NCI-H2196 treated with DMSO at 0.1 percent for 48 hours (cell line): Measurements from ENCODE around the gene ACOXL.
"Not testable (repeated sequence)": the region's sequence is repeated elsewhere in the genome, so short reads cannot be mapped to it uniquely, and the experiment has no call there.

Experiments used
- DNase-seq: peaks from one replicate; lab custom pipeline; 2025; ENCODE audit not compliant: unreplicated experiment; lab: John Stamatoyannopoulos, UW

ACOXL gene

GRCh38 chr2:111053266-111053665 lies 320.9 kb downstream of the ACOXL start:
- no peak for DNase-seq

GRCh38 chr2:111053825-111054515 lies 321.6 kb downstream of the ACOXL start:
- DNase-seq: no peak

- no peak for DNase-seq
Measured at GRCh38 chr2:111054791-111055691, 322.7 kb downstream of the ACOXL start.

- DNase-seq: no peak
Measured at GRCh38 chr2:111055735-111056134, 323.4 kb downstream of the ACOXL start.

- DNase-seq: no peak
Measured at GRCh38 chr2:111057045-111057444, 324.7 kb downstream of the ACOXL start.

GRCh38 chr2:111057721-111058120 lies 325.3 kb downstream of the ACOXL start:
- DNase-seq: no peak

GRCh38 chr2:111058264-111058663 lies 325.9 kb downstream of the ACOXL start:
- no peak for DNase-seq

DNA sequence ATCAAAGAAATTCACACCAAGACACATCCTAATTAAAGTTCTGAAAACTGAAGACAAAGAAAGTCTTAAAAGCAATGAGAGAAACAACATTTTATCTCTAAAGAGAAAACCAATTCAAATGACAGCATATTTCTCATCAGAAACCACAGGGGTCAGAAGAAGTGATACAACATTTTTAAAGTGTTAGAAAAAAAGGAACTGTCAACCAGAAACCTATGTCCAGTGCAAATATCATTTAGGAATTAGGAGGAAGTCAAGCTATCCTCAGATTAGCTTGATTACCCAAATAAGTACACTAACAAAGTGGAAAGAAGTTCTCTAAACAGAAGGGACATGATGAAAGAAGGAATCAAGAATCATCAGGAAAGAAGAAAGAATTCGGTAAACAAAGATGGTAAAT lies 328.8 kb downstream of the ACOXL start:
- DNase-seq: no peak

- DNase-seq: no peak
Measured at GRCh38 chr2:111062417-111062816, 330.0 kb downstream of the ACOXL start.

GRCh38 chr2:111066062-111066593 lies 333.8 kb downstream of the ACOXL start:
- no peak for DNase-seq

DNA sequence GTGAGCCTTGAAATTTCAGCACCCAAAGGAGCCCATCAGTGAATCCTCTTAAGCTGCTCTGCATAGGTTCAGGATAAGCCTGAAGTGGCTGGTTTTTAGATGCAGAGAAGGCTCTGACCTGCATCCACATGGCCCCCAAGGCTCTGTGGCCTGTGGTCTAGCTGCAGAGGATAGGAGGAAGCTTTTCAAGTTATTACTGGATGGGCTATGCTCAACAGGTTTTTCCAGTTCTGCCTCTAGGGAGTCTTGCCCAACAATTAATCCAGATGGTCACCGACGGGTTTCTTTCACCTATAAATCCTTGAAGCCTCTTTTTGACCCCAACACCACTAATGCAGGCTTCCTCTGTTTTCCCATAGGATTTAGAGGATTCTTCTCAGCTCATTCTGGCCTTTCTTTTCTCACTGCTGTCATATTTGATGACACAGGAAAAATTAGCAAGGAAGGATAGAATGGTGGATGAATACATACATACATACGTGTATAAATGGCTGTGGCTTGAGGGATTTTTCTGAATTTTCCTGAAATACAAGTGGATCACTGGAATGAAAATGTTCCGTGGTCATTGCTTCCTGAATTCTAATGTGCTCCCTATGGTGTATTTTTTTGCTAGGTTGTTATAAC lies 336.2 kb downstream of the ACOXL start:
- DNase-seq: peak; percentile 32

GRCh38 chr2:111069722-111070121 lies 337.3 kb downstream of the ACOXL start:
- no peak for DNase-seq

- peak; percentile 66 for DNase-seq
Measured at GRCh38 chr2:111071600-111072171, 339.3 kb downstream of the ACOXL start.

DNA sequence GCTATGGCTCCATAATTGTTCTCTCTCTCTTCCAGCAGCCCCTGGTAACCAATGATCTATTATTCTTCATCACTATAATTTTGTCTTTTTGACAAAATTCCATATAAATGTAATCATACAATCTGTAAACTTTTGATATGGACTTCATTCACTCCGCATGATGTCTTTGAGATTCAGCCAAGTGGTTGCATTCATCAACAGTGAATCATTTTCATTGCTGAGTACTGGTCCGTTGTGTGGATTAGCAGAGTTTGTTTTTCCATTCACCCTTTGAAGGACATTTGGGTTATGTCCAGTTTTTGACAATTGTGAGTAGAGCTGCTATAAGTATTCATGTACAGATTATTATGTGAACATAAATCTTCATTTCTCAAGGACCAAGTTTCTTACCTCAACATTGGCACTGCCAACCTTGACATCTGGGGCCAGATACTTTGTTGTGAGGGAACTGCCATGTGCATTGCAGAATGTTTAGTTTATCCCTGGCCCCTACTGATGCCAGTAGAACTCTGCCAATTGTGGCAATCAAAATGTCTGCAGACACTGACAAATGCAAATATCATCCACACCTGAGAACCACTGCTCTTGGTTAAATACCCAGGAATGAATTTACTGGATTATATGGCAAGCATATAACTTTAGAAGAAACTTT lies 340.0 kb downstream of the ACOXL start:
- DNase-seq: peak; percentile 27

GRCh38 chr2:111082659-111083058 lies 350.3 kb downstream of the ACOXL start:
- DNase-seq: not testable (repeated sequence)

GRCh38 chr2:111091811-111092211 lies 359.4 kb downstream of the ACOXL start:
- no peak for DNase-seq

GRCh38 chr2:111094691-111095090 lies 362.3 kb downstream of the ACOXL start:
- DNase-seq: no peak

DNA sequence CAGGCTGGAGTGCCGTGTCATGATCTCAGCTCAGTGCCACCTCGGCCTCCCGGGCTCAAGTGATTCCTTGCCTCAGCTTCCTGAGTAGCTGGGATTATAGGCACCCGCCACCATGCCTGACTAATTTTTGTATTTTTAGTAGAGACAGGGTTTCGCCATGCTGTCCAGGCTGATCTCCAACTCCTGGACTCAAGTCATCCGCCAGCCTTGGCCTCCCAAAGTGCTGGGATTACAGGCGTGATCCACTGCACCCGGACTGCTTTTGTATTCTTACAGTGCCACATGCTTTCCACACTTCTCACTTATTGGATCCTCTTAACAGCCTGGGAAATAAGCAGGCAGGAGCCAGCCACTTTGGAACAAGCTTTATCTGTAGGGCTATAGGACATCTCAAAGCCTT lies 363.1 kb downstream of the ACOXL start:
- no peak for DNase-seq

- no peak for DNase-seq
Measured at GRCh38 chr2:111099402-111099801, 367.0 kb downstream of the ACOXL start.

DNA sequence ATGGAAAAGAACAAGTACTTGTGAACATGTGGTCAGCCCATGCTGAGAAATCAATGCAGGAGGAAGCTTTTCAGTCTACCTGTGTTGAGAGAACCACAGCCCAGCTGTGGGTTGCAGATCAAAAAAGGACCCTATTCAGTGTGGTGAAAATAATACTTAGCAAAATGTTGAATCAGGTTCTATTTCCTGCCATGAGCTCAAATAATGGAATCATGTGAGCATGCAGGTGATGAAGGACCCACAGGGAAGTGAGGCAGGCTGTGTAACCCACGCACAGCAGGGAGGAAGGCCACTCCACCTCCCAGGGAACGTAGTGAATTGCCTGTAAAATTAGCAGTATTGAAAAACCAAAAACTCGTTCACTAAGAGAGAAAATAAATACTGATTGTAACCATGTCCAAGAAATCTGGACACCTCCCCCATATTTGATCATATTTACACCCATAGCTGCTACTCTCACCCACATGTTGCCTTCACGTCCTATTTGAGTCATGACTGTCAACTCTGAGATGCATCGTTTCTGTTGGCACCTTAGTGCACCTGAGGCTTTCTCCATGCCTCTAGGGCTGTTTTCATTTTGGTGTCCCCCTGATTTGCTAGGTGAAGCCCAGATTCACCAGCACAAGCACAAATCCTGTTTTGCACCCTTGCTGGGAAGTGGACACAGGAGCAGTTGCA lies 367.9 kb downstream of the ACOXL start:
- DNase-seq: no peak
